EH (cell line): ENCODE data around the gene ZNF775.

ENCODE experiments used
- DNase-seq: peaks from one replicate; pipeline ENCODE4 v3.0.0-alpha.2; 2015; ENCODE audit warnings: low read depth

Gene ZNF775

GRCh38 chr7:150368884-150369747, 10.0 kb upstream of the ZNF775 start:
- DNase-seq: peak; percentile 88

GRCh38 chr7:150369748-150370501, 9.2 kb upstream of the ZNF775 start:
- no peak for DNase-seq

- DNase-seq: peak; percentile 88
These were observed 8.5 kb upstream of the ZNF775 start for GRCh38 chr7:150370612-150371071.

GRCh38 chr7:150371131-150371995, 7.8 kb upstream of the ZNF775 start:
- DNase-seq: no peak

- no peak for DNase-seq
These were observed 7.2 kb upstream of the ZNF775 start for GRCh38 chr7:150371996-150372270.

GRCh38 chr7:150372271-150373048, 6.7 kb upstream of the ZNF775 start:
- DNase-seq: no peak

GRCh38 chr7:150373049-150373801, 5.9 kb upstream of the ZNF775 start:
- DNase-seq: no peak

- DNase-seq: no peak
These were observed 5.1 kb upstream of the ZNF775 start for GRCh38 chr7:150374026-150374425.

GRCh38 chr7:150374472-150374871, 4.7 kb upstream of the ZNF775 start:
- no peak for DNase-seq

- no peak for DNase-seq
These were observed 3.2 kb upstream of the ZNF775 start for GRCh38 chr7:150375662-150376521.

- no peak for DNase-seq
These were observed 2.6 kb upstream of the ZNF775 start for GRCh38 chr7:150376560-150376959.

- no peak for DNase-seq
These were observed 1.9 kb upstream of the ZNF775 start for GRCh38 chr7:150377196-150377595.

GRCh38 chr7:150377635-150378034, 1.5 kb upstream of the ZNF775 start:
- DNase-seq: no peak

- peak; percentile 80 for DNase-seq
These were observed 846 bp upstream of the ZNF775 start for GRCh38 chr7:150378115-150378852.

GRCh38 chr7:150379441-150380379, 580 bp downstream of the ZNF775 start:
- peak; percentile 40 for DNase-seq

GRCh38 chr7:150380463-150380862, 1.3 kb downstream of the ZNF775 start:
- DNase-seq: no peak

- no peak for DNase-seq
These were observed 2.0 kb downstream of the ZNF775 start for GRCh38 chr7:150381096-150381495.

- DNase-seq: no peak
These were observed 2.6 kb downstream of the ZNF775 start for GRCh38 chr7:150381785-150382122.
